22Rv1 (cell line): ENCODE data around the gene RNF220.
A peak's percentile ranks its signal among the peaks of the same experiment; 100 is the strongest.

Experiments used
- H3K27ac ChIP-seq: fragments of 450-650 bp; 2 replicates; pipeline ENCODE4 v1.5.1; 2017
- ZFX ChIP-seq: fragments of 450-650 bp; IDR thresholded peaks from 2 replicates; pipeline ENCODE4 v1.6.1; 2017; ENCODE audit warnings: antibody characterized with exemption, borderline replicate concordance
- TF ChIP-seq, protein P1 (sequence below): fragments of 450-650 bp; IDR thresholded peaks from 2 replicates; pipeline ENCODE4 v1.5.1; 2017; ENCODE audit warnings: mild to moderate bottlenecking

RNF220 gene

DNA sequence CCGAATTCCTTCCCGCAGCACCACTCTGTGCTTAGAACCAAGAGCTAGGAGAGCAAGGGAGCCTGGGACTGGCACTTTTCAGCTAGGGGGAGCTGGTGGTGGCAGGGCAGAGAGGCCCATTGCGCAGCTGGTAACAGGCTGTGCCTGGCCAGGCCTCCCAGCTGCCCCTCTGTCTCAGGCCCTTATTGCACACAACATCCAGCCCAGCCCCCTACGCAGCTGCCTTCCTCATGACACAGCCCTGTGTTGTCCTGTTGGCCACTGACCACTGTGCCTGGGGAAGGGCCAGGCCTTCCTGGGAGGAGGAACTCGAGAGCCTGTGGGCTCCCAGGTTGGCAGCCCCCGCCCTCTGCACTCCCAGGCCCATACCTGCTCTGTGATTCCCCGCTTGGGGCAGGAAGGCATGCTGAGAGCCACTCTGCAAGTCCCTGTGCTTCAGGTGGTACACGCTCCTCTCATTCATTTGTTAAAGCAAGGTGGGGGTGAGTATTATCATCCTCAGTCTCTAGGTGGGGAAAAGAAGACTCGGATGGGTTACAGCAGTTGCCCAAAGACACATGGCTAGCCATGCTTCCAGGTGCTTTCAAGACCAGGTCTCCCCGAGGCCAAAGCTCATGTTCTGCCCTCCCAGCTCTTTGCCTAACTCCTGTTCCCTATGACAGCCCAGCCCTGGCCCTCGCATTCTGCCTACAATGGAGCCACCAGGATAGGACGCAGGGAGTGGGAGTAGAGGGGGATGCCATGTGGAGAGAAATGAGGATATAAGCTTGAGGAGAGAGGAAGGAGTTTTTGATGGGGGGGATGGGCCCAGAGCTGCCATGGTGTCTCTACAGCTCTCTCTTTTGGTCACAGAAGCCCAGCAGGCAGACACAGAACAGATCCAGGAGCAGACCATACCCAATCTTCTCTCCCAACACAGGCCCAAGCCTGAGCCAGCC, 187.4 kb downstream of the RNF220 start:
- TF ChIP-seq, protein P1, sequence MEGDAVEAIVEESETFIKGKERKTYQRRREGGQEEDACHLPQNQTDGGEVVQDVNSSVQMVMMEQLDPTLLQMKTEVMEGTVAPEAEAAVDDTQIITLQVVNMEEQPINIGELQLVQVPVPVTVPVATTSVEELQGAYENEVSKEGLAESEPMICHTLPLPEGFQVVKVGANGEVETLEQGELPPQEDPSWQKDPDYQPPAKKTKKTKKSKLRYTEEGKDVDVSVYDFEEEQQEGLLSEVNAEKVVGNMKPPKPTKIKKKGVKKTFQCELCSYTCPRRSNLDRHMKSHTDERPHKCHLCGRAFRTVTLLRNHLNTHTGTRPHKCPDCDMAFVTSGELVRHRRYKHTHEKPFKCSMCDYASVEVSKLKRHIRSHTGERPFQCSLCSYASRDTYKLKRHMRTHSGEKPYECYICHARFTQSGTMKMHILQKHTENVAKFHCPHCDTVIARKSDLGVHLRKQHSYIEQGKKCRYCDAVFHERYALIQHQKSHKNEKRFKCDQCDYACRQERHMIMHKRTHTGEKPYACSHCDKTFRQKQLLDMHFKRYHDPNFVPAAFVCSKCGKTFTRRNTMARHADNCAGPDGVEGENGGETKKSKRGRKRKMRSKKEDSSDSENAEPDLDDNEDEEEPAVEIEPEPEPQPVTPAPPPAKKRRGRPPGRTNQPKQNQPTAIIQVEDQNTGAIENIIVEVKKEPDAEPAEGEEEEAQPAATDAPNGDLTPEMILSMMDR = no peak
- no peak for TF ChIP-seq ZFX
- no peak overlapping the region for H3K27ac ChIP-seq

DNA sequence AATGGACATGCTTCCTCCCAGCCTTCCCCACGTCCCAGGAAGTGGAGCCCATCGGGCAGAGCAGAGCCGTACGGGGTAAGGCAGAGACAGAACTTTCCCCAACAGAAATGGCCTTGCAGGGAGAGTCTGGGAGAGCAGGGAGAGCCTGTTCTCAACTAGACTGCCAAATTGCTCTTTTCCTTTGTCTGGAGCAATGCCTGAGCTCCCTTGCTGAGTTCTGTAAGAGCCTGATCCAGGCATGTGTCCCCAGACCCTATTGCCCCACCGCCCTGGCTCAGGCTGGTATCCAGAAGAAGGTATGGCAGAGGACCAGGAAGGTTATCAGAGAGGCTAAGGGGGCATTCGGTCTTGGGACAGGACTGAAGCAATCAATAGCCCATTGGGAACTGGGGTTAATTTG, 189.3 kb downstream of the RNF220 start:
- TF ChIP-seq, protein P1 = no peak
- no peak for TF ChIP-seq ZFX

GRCh38 chr1:44594871-44595735, 190.0 kb downstream of the RNF220 start:
- TF ChIP-seq ZFX = no peak
- TF ChIP-seq, protein P1 = peak; percentile 94
- no peak overlapping the region for H3K27ac ChIP-seq

More for the DNA sequence above, 189.3 kb downstream of the RNF220 start:
- H3K27ac ChIP-seq = no peak overlapping the region

DNA sequence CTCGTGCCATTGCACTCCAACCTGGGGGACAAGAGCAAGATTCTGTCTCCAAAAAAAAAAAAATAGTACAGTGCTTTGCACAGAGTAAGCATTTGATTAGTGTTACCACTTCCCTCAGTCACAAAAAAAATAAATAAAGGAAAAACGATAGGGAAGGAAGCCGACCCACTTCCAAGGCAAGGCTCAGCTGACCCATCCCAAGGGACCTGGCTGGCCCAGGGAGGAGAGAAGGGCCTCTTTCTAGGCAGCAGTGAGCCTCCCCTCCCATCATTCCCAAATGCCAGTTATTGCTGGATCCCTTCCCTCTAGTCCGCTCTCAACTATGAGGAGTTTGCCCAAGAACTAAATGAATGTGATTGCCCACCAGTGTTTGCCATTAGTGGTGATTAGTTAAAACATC, 191.5 kb downstream of the RNF220 start:
- H3K27ac ChIP-seq = no peak overlapping the region
- TF ChIP-seq ZFX = no peak
- TF ChIP-seq, protein P1 = no peak

DNA sequence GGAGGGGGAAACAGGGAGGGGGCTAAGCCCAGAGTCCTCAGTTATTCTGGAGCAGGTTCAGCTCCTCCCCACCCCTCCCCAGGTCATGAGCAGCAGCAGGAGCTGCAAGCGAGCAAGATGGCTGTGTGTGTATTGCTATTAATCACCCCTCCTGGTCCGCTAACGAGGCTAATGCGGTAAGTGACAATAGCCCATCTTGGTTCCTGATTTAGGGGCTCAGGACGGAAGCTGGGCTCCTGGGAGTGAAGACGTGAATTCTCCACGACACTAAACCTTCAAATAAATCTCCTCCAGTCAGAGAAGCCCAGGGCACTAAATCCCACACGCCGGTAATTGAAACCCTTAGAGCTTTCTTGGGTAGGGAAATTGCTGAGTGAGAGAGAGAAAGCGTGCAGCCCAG, 193.1 kb downstream of the RNF220 start:
- TF ChIP-seq, protein P1 = no peak
- no peak for TF ChIP-seq ZFX
- H3K27ac ChIP-seq = no peak overlapping the region

GRCh38 chr1:44602634-44603628, 197.9 kb downstream of the RNF220 start:
- H3K27ac ChIP-seq = no peak overlapping the region
- TF ChIP-seq, protein P1 = no peak
- TF ChIP-seq ZFX = no peak
